Measurements from ENCODE around the gene FN1. TPM values are rescaled to one million over a fixed set of nuclear protein-coding genes. Genes with fewer than 3 reads are reported as not detected.

Gene FN1
- total RNA-seq, 2 experiments from 2014 or later = 0.53 to 0.71 TPM

GRCh38 chr2:215401896-215402379 lies 33.9 kb downstream of the FN1 start:
- POLR2A ChIA-PET = no interaction called here
- ATAC-seq (ENCODE audit: low read depth) (no peak), DNase-seq (no peak)
- no peak overlapping the region for H3K27ac Mint-ChIP-seq
- H3K4me3 Mint-ChIP-seq = no peak overlapping the region
- no peaks in the 10 kb centered on the region for H3K36me3 Mint-ChIP-seq
- no peaks in the 10 kb centered on the region for H3K4me1 Mint-ChIP-seq
- H3K9me3 Mint-ChIP-seq = no peaks in the 10 kb centered on the region
- H3K27me3 Mint-ChIP-seq = peaks cover 12% of the 10 kb centered on the region

GRCh38 chr2:215399067-215399716 lies 36.7 kb downstream of the FN1 start:
- POLR2A ChIA-PET = no interaction called here
- Mint-ChIP-seq H3K4me1 (no peaks in the 10 kb centered on the region), H3K36me3 (no peaks in the 10 kb centered on the region), H3K4me3 (no peak overlapping the region), H3K9me3 (no peaks in the 10 kb centered on the region), H3K27ac (no peak overlapping the region), H3K27me3 (peaks cover 18% of the 10 kb centered on the region)
- no peak for DNase-seq
- ATAC-seq (ENCODE audit: low read depth) = no peak

GRCh38 chr2:215397632-215398341 lies 38.1 kb downstream of the FN1 start:
- no peaks in the 10 kb centered on the region for H3K9me3 Mint-ChIP-seq
- H3K4me3 Mint-ChIP-seq = no peak overlapping the region
- H3K27ac Mint-ChIP-seq = no peak overlapping the region
- no peaks in the 10 kb centered on the region for H3K36me3 Mint-ChIP-seq
- H3K27me3 Mint-ChIP-seq = peaks cover 18% of the 10 kb centered on the region
- no peaks in the 10 kb centered on the region for H3K4me1 Mint-ChIP-seq
- DNase-seq = no peak
- no peak for ATAC-seq (ENCODE audit: low read depth)
- POLR2A ChIA-PET = no interaction called here

GRCh38 chr2:215396595-215397313 lies 39.1 kb downstream of the FN1 start:
- Mint-ChIP-seq H3K4me1 (no peaks in the 10 kb centered on the region), H3K36me3 (no peaks in the 10 kb centered on the region), H3K9me3 (no peaks in the 10 kb centered on the region), H3K4me3 (no peak overlapping the region), H3K27me3 (peaks cover 18% of the 10 kb centered on the region), H3K27ac (no peak overlapping the region)
- DNase-seq (no peak), ATAC-seq (ENCODE audit: low read depth) (no peak)
- POLR2A ChIA-PET = no interaction called here

GRCh38 chr2:215395687-215396460 lies 40.0 kb downstream of the FN1 start:
- no peak for ATAC-seq (ENCODE audit: low read depth)
- Mint-ChIP-seq H3K27ac (no peak overlapping the region), H3K9me3 (no peaks in the 10 kb centered on the region), H3K4me1 (no peaks in the 10 kb centered on the region), H3K4me3 (no peak overlapping the region), H3K36me3 (no peaks in the 10 kb centered on the region), H3K27me3 (peaks cover 20% of the 10 kb centered on the region)
- no peak for DNase-seq
- POLR2A ChIA-PET = no interaction called here

GRCh38 chr2:215394102-215394805 lies 41.6 kb downstream of the FN1 start:
- POLR2A ChIA-PET = no interaction called here
- no peaks in the 10 kb centered on the region for H3K4me1 Mint-ChIP-seq
- no peaks in the 10 kb centered on the region for H3K36me3 Mint-ChIP-seq
- no peak for DNase-seq
- ATAC-seq (ENCODE audit: low read depth) = no peak
- no peak overlapping the region for H3K4me3 Mint-ChIP-seq
- peaks cover 22% of the 10 kb centered on the region for H3K27me3 Mint-ChIP-seq
- no peak overlapping the region for H3K27ac Mint-ChIP-seq
- H3K9me3 Mint-ChIP-seq = no peaks in the 10 kb centered on the region

GRCh38 chr2:215392687-215393270 lies 43.1 kb downstream of the FN1 start:
- Mint-ChIP-seq H3K9me3 (no peaks in the 10 kb centered on the region), H3K4me3 (no peak overlapping the region), H3K27me3 (peaks cover 14% of the 10 kb centered on the region), H3K36me3 (no peaks in the 10 kb centered on the region), H3K4me1 (no peaks in the 10 kb centered on the region), H3K27ac (no peak overlapping the region)
- DNase-seq (no peak), ATAC-seq (ENCODE audit: low read depth) (no peak)
- POLR2A ChIA-PET = no interaction called here

GRCh38 chr2:215392164-215392563 lies 43.7 kb downstream of the FN1 start:
- Mint-ChIP-seq H3K27ac (no peak overlapping the region), H3K27me3 (peaks cover 14% of the 10 kb centered on the region), H3K4me1 (no peaks in the 10 kb centered on the region), H3K4me3 (no peak overlapping the region), H3K9me3 (no peaks in the 10 kb centered on the region), H3K36me3 (no peaks in the 10 kb centered on the region)
- no peak for ATAC-seq (ENCODE audit: low read depth)
- POLR2A ChIA-PET = no interaction called here
- DNase-seq = no peak

GRCh38 chr2:215391531-215391930 lies 44.3 kb downstream of the FN1 start:
- Mint-ChIP-seq H3K9me3 (no peaks in the 10 kb centered on the region), H3K27ac (no peak overlapping the region), H3K4me1 (no peaks in the 10 kb centered on the region), H3K27me3 (peaks cover 12% of the 10 kb centered on the region), H3K36me3 (no peaks in the 10 kb centered on the region), H3K4me3 (no peak overlapping the region)
- DNase-seq = no peak
- no peak for ATAC-seq (ENCODE audit: low read depth)
- POLR2A ChIA-PET = no interaction called here

GRCh38 chr2:215390550-215390913 lies 45.3 kb downstream of the FN1 start:
- no peaks in the 10 kb centered on the region for H3K36me3 Mint-ChIP-seq
- H3K27me3 Mint-ChIP-seq = peaks cover 8% of the 10 kb centered on the region
- no peaks in the 10 kb centered on the region for H3K4me1 Mint-ChIP-seq
- ATAC-seq (ENCODE audit: low read depth) (no peak), DNase-seq (no peak)
- H3K27ac Mint-ChIP-seq = no peak overlapping the region
- no peak overlapping the region for H3K4me3 Mint-ChIP-seq
- POLR2A ChIA-PET = no interaction called here
- H3K9me3 Mint-ChIP-seq = no peaks in the 10 kb centered on the region

- H3K4me1 Mint-ChIP-seq = no peaks in the 10 kb centered on the region
- no peaks in the 10 kb centered on the region for H3K9me3 Mint-ChIP-seq
- ATAC-seq (ENCODE audit: low read depth) (no peak), DNase-seq (no peak)
- H3K36me3 Mint-ChIP-seq = no peaks in the 10 kb centered on the region
- H3K4me3 Mint-ChIP-seq = no peak overlapping the region
- POLR2A ChIA-PET = no interaction called here
- H3K27ac Mint-ChIP-seq = no peak overlapping the region
- H3K27me3 Mint-ChIP-seq = peaks cover 4% of the 10 kb centered on the region
Measured at GRCh38 chr2:215388002-215388728, 47.7 kb downstream of the FN1 start.

GRCh38 chr2:215386566-215386965 lies 49.3 kb downstream of the FN1 start:
- Mint-ChIP-seq H3K36me3 (no peaks in the 10 kb centered on the region), H3K27ac (no peak overlapping the region), H3K9me3 (no peaks in the 10 kb centered on the region), H3K4me3 (no peak overlapping the region), H3K27me3 (peaks cover 4% of the 10 kb centered on the region), H3K4me1 (no peaks in the 10 kb centered on the region)
- POLR2A ChIA-PET = no interaction called here
- ATAC-seq (ENCODE audit: low read depth) (no peak), DNase-seq (no peak)
